HG03103 (cell line): ENCODE data around the gene ARVCF.

Experiments
- ATAC-seq: cut with Tn5 transposase; IDR thresholded peaks from one replicate; pipeline ENCODE4 v1.9.1; 2021; ENCODE audit warnings: low read depth; ENCODE audit not compliant: unreplicated experiment

Gene ARVCF

DNA sequence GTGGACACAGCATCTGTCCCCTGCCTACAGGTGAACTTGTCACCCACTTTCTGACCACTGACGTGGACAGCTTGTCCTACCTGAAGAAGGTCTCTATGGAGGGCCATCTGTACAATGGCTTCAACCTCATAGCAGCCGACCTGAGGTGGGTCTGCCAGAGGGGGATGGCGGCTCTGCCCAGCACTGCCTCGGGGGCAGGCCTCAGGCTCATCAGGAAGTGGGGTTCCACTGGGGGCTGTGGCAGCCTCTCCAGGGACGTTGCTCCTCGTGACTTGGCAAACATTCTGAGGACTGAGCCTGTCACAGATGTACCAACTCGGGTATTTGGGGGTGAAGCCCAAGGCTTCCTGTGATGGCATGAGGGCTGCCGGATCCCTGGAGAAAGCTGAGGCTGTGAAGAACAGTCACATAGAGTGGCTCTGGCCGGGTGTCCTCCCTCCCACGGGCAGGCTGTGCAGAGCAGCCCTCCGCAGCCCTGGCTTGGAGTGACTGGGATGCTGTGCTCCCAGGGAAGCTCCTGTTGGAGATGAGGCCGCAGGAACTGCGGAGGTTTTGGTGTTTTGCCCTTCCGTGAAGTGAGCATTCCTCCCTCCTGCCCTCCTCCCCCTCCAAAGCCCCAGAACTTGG, 36.9 kb upstream of the ARVCF start:
- no peak for ATAC-seq

GRCh38 chr22:20052309-20053259, 36.0 kb upstream of the ARVCF start:
- no peak for ATAC-seq

DNA sequence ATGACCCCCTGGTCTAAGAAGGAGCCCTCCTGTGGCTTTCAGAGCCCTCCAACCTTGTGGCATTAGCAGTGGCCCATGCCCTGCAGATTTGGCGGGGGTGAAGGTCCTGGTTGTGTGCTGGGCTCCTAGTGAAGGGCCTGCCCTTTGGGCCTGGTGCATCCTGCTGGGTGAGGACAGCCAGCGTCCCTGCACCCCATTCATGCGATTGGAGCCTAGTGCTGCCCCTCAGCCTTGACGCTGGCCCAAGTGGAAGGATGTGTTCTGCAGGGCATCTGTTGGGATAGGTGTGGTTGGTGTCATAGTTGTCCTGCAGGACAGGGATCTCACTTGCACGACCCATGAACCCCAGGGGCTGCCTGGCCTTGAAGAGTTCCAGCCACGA, 35.3 kb upstream of the ARVCF start:
- ATAC-seq, result no peak

GRCh38 chr22:20046730-20047129, 30.1 kb upstream of the ARVCF start:
- ATAC-seq, result no peak

DNA sequence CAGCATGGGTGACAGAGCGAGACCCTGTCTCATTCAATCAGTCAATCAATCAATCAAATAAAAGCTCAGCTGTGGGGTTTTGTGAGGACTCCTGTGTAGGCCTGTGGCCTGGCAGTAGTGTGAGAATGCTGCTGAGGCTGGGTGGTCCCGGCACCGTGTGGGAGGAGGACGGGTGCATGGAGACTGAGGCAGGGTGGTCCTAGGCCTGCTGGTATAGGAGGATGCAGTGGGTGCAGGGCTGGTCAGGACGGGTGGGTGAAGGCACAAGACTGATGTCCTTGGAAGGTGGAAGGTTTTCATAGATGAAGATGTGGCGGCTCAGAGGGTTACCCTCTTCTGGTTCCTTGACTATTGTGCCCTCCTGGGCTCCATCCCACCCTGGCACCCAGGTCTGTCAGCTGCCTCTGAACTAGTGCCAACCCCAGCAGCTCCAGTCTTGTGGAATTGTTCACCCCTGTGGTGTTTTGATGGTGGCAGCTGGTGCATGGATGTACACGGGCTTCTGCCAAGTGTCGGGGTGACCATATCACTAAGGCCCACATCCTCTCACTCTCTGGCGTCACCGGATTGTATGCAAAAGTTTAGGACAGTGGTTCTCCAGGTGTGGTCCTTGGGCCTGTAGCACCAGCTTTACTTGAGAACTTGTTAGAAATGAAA, 28.0 kb upstream of the ARVCF start:
- no peak for ATAC-seq

DNA sequence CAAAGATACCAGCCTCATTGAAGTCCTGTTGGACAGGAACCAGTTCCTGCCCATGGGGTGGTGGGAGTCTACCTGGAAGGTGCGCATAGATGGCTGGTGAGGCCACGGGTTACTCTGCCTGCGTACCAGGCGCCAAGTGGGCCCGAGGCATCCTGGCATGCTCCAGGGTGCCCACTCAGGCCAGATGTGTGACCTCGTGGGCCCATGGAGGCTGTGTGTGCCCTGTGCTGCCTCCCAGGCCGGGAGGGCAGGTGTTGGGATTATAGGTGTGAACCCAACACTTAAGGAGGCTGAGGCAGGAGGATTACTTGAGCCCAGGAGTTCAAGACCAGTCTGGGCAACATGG, 27.3 kb upstream of the ARVCF start:
- no peak for ATAC-seq

- ATAC-seq, result no peak
These were observed 26.7 kb upstream of the ARVCF start for GRCh38 chr22:20043057-20043996.

- ATAC-seq, result no peak
These were observed 23.9 kb upstream of the ARVCF start for GRCh38 chr22:20040327-20041200.

- no peak for ATAC-seq
These were observed 23.2 kb upstream of the ARVCF start for GRCh38 chr22:20039683-20040325.

DNA sequence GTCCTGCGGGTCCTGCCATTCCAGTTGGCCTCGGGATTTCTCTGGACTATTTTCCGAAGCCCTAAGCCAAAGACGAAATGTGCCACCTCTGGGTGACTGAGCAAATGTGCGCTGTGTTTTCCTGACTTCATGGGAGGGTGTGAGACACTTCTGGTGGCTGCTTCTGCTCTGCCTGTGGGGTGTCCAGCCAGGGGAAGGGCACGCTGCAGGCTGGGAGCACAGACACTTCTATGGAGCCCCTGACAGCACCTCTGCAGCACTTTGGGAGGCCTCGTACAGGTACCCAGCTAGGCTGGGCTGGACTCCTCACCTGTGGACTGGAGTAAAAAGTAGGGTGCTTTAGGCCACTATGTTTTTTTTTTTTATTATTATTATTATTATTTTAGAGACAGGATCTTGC, 22.0 kb upstream of the ARVCF start:
- ATAC-seq, result no peak

DNA sequence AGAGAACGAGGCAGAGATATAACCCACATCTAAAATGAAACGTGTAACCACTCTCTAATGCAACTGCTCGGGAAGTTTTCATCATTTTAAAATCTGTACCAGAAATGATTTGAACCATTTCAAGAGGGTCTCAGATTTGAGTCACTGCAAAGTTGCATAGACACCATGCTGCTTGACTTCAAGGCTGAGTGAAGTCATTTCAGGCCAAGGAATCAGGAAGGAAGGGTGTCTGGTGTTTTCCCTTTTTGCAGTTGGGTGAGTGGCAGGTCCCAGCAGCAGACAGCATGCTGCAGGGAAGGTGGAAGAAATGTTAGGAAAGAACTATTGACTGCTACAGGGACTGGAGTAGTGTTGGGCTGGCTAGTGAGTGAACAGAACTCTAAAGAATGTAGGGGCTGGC, 20.8 kb upstream of the ARVCF start:
- ATAC-seq, result no peak

GRCh38 chr22:20036535-20037392, 20.1 kb upstream of the ARVCF start:
- no peak for ATAC-seq

GRCh38 chr22:20036084-20036482, 19.5 kb upstream of the ARVCF start:
- no peak for ATAC-seq

DNA sequence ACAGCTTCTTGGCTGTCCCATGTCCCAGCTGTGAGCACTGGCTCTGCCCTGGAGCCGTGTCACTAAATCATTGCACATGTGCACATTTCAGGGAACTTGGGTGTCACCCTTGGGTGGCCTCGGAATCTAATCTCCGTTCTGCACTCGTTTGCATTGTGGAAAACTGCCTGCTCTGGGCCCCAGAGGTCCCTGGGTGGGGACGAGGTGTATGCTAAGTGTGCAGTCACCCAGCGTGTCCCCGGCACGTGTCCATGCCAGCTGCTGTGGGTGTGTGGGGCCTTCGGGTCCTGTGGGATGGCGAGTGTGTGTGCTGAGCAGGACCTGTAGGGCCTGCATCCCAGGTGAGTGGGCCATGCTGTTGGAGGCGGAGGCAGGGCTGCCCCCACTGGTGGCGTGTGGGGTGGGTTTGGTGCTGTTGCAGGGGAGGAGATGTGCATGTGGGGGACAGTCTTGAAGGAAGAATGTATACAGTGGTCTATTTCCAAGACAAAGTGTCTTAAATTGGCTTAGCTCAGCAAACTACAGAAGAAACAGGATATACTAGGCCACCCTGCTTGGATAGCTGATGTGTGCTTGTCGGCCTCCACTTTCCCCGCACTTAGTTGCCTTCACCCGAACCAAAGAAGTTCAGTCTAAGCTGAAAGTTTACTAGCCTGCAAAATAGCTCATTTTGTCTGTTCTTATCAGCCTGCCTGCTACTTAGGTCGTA, 18.9 kb upstream of the ARVCF start:
- no peak for ATAC-seq

DNA sequence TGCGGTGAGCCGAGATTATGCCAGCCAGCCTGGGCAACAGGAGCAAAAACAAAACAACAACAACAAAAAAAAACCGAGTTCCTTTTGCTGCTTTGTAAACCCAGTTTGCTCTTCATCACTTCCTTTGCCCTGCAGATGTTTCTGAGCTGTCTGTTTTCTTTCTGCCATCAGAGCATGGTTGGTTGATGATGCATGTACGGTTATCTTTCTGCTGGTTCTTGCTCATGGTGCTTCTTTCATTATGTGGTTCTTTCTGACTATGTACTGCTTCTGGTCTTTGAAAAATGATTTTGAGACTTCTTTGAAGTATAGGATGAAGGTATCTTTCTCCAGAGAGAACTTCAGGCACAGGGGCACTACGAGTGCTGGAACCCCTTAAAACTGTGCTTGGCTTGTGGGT, 17.5 kb upstream of the ARVCF start:
- no peak for ATAC-seq

- no peak for ATAC-seq
These were observed 16.6 kb upstream of the ARVCF start for GRCh38 chr22:20033045-20033706.

DNA sequence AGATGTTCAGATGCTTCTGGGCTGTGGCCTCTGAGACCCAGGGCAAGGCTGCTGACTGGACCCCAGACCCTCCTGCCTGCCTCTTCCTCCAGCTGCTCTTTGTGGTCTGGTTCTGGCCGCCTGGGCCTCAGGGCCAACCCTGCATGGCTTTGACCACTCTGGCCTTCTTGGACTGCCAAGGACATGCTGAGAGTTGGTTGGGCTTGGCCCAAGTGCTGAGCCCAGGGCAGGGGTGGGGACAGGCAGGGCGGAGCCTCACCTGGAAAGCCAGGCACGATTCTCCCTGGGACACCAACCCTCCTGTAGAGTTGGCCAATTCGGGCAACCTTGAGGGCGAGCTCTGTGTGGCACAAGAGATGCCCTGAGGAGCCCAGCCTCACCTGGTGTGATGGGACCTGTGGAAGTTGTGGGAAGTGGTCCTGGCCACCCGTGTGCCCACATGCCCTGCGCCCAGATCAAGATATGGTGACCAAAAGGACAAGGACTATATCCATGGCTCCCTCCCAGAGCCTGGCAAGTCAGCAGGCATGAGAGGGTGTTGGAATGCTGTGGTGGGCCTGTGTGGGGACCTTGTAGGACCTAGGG, 15.9 kb upstream of the ARVCF start:
- no peak for ATAC-seq
